HG03354 (cell line): Measurements from ENCODE around the gene C5.

Experiments used
- ATAC-seq: cut with Tn5 transposase; IDR thresholded peaks from one replicate; pipeline ENCODE4 v1.9.1; 2021; ENCODE audit warnings: mild to moderate bottlenecking; ENCODE audit not compliant: unreplicated experiment, poor library complexity, severe bottlenecking

Gene C5

GRCh38 chr9:120948824-120949223 lies 101.3 kb downstream of the C5 start:
- ATAC-seq, result no peak

DNA sequence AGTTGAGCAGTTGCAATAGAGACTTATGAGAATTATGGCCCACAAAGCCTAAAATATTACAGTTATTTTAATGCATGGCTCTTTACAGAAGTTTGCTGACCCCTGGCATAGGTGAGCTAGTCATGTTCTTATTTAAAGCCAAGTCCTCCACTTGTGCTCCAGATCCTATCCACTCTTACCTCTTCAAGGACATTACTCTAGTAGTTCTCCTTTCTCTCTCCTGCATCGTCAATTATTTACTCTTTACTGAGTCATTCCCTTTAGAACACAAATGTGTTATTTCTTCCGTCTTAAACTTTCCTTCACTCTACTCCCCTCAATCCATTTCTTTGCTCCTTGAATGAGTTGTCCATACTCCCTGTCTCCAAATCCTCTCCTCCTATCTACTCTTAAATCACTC lies 102.9 kb downstream of the C5 start:
- no peak for ATAC-seq

- no peak for ATAC-seq
Observed at GRCh38 chr9:120946259-120946658, 103.8 kb downstream of the C5 start.

GRCh38 chr9:120944948-120945347 lies 105.1 kb downstream of the C5 start:
- no peak for ATAC-seq

DNA sequence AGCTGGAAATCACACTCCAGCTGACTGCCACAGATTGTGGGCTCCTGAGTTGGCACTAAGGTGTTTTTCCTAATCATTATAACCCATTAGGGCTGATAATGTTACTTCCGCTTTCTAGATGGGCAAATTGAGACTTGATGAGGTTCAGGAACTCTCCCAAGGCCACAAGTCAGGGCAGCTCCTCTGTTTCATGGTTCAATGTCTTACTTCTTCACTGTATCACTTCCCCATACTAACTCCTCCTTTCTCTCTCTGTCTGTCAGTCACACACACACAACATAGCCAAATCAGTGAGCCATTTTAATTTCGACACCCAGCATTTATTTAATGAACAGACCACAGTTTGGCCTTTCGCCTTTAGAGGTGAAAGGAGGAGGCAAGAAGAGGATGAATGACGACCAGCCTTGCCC lies 105.6 kb downstream of the C5 start:
- ATAC-seq, result peak; percentile 99

DNA sequence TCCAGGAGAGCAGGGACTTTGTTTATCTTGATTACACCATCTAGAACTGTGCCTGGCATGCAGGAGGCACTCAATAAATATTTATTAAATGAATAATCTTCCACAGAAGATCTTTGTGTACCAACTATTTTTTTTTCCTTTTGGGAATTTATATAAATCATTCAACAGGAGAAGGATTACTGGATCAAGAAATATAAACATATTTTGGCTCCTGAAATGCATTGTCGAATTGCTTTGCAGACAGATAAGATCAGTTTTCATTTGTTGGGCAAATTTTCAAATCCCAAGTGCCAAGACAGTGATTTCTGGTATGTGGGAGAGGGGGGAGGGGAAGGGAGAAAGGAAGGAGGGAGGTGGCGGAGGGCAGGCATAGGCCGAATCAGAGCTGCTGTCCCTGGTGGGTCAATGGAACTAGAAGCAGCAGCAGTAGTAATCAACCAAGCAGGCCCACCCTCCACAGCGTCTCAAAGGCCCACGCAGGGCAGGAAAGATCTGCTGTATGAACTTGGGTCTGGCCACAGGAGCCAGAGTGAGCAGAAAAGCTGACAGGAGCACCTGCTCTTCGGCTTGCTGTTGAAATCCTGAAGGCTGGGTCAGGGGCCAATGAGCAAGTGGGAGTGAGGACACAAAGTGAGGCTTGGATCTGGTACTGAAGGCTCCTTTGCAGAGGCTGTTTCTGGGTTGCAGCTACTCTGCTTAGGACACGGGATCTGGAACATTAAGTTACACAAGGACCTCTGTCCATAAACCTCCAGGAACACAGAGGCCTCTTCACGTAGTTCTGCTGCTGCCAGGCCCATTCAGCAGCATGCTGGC lies 107.7 kb downstream of the C5 start:
- ATAC-seq, result no peak

- no peak for ATAC-seq
Observed at GRCh38 chr9:120941046-120941770, 108.9 kb downstream of the C5 start.

- ATAC-seq, result no peak
Observed at GRCh38 chr9:120940573-120940972, 109.5 kb downstream of the C5 start.

GRCh38 chr9:120938851-120939250 lies 111.2 kb downstream of the C5 start:
- no peak for ATAC-seq

- no peak for ATAC-seq
Observed at GRCh38 chr9:120937596-120937995, 112.5 kb downstream of the C5 start.

DNA sequence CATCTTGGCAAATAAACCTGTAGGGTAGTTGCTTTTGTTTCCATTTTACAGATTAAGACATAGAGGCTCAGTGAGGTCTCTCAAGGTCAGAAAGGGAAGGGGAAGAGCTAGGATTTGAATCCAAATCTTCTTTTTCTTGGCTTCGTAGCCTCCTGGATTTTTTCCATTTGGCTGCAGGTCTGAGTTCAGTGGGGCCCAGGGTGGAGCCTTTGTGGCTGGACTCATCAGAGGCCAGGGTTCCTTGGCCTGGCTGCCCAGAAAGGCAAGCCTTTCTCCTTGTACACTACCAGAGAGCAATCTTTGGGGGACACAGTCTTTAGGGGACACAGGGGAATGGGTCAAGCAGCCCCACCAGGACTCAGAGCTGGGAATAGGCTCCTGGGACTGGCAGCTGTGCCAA lies 112.9 kb downstream of the C5 start:
- ATAC-seq, result no peak

GRCh38 chr9:120936764-120937122 lies 113.3 kb downstream of the C5 start:
- no peak for ATAC-seq

DNA sequence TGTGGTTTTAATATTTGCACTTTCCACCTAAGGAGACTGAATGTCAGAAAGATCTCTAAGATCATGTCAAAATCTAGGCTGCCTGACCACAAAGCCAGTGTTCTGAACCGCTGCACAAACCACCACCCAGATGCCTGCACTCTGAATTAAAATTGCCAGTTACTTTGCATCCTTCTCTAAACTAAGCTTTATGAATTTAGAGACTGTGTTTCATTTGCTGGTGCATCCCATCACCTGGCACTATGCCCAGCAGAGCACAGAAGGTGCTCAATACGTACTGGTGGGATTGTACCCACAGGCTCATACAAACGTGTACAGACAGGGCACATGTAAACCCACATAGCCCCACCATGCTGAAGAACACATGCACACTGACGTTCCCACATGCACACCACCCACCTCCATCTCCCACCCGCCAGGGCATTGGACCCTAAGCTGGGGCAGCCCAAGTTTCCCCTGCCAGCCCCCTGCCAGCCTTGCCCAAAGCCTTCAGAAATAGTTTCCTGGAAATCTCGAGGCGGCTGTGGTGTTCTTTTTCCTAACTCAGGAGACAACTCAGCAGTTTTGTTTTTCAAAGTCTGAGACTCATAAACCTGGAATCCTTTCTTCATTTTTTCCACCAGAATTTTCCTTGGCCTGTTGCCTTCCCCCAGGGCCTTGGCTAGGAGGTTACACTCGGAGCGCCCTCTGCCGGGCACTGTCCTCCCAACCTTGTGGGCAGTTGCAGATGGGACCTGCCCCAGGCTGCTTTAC lies 113.9 kb downstream of the C5 start:
- ATAC-seq, result peak; percentile 45

DNA sequence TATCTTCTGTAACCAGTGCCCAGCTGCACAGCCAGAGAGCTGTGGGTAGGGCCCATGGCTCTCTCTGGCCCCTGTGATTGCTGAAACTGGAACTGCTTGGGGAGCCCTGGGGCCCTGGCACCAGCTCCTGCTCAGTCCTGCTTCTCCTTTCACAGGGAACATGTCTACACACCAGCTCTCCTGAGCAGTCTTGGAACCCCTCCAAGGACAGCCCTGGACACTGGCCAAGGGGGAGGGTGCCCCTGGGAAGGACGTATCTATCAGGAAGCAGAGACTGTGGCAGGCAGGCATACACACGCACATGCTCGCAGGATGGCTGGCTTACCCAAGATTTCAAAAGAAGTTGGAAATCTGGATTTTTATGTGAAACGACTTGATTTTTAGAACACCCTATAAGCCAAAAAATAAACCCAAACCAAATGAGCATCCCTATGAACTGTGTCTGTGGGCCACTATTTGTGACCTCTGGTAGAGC lies 114.7 kb downstream of the C5 start:
- ATAC-seq, result no peak

GRCh38 chr9:120934281-120934680 lies 115.8 kb downstream of the C5 start:
- ATAC-seq, result no peak

- no peak for ATAC-seq
Observed at GRCh38 chr9:120933310-120934055, 116.6 kb downstream of the C5 start.

- peak; percentile 0 for ATAC-seq
Observed at GRCh38 chr9:120932086-120932823, 117.8 kb downstream of the C5 start.

DNA sequence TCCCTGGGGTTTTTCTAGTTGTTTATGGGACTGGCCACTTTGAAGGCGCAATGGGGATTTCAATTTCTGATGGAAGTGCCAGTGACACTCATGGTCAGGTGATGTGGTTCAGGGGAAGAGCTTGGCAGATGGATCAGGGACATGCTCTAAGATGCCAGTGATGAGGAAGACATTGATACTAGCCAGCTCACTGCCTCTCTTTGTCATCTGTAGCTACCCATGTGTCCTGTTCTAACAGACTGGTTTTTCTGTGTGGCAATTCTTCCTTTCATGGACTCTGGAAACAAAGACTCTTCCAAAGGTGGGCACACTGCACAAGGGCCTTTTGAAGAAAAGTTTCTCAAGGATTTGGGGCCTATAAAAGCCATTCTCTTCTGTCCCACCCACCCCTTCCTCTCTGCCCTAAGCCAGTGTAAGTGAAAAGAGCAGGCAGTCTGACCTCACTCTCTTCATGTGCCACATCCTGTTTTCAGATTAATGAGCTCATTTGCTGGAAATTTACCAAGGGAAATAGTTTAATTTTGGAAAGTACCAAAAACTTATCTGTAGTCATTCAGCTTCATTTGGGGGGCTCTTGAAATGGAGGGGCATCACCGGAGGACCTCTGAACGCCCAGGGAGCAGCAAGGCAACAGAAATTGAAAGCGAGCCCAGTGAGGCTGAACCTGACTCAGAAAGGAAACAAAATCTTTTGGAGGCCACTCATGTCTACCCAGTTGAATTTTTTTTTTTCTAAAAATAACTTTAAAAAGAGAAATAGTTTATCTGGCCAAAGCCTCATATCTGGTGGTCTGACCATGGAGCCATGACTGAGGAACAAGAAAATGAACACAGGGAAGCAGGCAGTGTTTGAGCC lies 118.6 kb downstream of the C5 start:
- peak; percentile 60 for ATAC-seq
